NK-92 treated with Interleukin-12 subunit alpha and Interleukin-12 subunit beta, amount 100 ng/mL, for 24 hours (cell line): ENCODE results near the gene RBMX.
"Not testable (repeated sequence)": the region's sequence is repeated elsewhere in the genome, so short reads cannot be mapped to it uniquely, and the experiment has no call there.

Experiments used
- DNase-seq: peaks from one replicate; lab custom pipeline; 2025; lab: John Stamatoyannopoulos, UW

Gene RBMX

DNA sequence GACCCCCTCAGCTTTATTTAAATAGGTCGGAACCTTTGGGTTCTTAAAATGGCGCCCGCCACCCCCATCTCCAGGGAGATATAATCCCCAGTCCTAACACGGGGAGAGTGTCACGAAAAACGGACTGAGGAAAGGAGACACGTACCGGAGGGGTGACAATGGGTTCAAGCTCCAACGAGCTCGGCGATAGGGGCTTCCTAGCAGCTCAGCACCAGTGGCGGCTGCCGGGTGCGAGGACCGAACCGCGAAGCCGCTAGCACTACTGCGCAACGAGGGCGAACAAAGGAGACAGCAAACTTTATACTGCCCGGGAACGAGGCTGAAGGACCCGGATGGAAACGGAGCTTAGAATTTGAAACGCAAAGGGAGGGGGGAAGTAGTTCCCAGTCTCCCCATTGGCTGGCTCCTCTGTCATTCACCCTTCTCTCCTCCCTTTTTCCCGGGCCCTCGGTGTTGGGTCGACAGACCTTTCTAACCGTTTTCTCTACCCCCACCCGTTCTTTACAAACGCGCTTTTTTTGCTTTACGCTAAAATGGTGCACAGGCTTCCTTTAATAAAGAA is at the start of gene RBMX:
Gene RBMX (minus strand): TSS at position 274 of the 562 bp plus-strand sequence. CDS start 1,298 bp downstream, outside the sequence.
- peak; percentile 74 for DNase-seq

- not testable (repeated sequence) for DNase-seq
Observed at GRCh38 chrX:136921438-136921837, 40.9 kb upstream of the RBMX start.

GRCh38 chrX:136920001-136920400 is 39.5 kb upstream of the RBMX start:
- no peak for DNase-seq

DNA sequence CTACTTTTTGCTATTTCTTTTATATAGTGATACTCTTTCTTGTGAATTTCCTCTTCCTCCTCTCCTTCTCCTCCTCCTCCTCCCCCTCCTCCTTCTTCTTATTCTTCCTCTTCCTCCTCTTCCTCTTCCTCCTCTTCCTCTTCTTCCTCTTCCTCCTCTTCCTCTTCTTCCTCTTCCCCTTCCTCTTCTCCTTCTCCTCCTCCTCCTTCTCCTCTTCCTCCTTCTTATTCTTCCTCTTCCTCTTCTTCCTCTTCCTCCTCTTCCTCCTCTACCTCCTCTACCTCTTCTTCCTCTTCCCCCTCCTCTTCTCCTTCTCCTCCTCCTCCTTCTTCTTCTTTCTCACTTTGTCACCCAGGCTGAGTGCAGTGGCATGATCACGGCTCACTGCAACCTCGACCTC is 36.3 kb upstream of the RBMX start:
- no peak for DNase-seq

DNA sequence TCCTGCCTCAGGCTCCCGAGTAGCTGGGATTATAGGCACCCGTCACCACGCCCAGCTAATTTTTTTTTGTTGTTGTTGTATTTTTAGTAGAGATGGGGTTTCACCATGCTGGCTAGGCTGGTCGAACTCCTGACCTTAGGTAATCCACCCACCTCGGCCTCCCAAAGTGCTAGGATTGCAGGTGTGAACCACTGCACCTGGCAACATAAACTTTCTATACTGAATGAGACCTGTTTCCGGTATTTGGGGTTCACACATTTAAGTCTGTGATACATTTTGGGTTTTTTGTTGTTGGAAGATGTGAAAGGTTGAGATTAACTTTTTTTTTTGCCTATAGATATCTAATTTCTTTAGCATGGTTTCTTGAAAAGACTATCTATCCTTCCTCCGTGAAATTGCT is 31.1 kb upstream of the RBMX start:
- DNase-seq = peak; percentile 37

GRCh38 chrX:136911253-136911652 is 30.7 kb upstream of the RBMX start:
- DNase-seq = no peak

DNA sequence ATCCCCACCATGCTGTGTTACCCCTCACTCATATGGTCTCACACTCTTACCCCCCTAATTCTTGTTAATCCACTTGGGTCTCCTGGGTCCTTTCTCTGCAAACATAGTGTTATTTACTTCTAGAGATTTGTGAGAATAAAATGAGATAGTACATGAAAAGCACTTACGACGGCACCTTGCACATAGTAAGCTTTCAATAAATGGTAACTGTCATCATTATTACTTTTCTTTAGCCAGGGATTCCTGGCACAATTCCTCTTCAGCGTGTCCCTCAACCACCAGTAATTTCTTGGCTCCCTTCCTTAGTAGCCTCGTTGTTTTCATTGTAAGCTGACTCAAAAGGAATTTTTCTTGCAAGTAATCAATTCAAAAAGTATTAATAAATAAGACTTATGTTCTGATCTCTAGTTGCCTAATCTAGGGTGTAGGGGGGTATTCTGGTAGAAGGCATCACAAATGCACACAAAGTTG is 30.1 kb upstream of the RBMX start:
- no peak for DNase-seq

DNA sequence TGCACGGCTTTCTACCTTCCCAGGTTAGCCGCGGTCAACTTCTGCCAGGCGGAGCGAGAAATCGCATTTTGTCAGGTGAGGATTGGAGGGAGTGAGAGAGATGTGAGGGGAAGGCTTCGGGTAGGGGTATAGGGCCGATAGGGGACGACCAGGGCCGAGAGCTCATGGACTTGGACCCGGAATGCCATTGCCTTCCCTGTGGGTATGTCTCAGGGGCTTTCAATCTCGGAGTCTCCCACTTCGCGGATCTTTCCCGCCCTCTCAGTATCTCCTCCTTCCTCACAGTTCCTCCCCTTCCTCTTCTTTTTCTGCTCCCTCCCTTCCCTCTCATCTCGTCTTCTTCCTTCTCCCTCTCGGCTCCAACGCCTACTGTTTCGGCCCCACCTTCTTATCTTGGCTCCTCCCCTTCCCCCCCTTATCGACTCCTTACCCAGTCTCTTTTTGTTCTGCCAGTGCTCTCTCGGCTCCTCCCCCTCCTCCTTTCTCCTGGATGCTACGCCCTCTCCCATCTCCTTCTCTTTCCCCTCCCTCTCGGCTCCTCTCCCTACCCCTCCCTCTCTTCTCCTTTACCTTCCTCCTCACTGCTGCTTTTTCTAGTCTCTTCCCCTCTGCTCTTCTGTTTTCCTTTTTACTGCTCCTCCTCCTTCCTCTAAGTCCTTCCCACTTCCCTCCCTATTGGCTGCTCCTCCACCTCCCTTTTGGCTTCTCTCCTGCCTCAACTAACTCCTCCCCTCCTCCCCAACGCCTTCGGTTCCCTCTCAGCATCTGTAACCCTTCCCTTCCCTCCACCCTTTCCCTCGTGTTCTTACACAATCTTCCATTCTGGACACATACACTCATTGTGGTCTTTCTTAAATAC is 29.4 kb upstream of the RBMX start:
- DNase-seq = peak; percentile 41

GRCh38 chrX:136909119-136909705 is 28.7 kb upstream of the RBMX start:
- peak; percentile 61 for DNase-seq

GRCh38 chrX:136907621-136908020 is 27.1 kb upstream of the RBMX start:
- DNase-seq = no peak

DNA sequence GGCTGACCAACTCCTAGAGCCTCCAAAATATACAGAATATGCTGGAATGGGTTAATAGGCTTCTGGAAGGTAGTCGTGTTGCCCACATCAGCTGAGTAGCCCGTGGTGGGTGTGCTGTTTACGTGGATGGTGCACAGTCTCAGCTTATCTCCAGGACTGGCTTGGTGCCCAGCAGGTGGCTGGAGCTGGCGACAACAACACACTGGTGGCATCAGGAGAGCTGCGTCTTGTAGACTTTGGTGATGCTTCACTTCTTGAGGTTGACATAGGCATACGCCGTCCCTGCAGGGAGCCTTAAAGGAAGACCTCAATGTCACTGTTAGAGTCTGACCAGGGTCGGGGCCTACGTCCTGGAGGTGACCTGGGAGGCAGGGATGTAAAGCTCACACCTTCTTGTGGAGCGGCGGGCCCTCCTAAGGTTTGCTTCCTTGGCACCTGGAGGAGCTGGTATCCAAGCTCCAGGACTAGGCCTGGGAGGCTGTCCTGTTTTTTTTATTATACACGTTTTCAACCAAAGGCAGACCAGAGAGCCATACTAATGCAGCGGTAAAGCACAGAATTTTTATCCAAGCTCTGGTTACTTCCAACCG is 26.5 kb upstream of the RBMX start:
- no peak for DNase-seq

GRCh38 chrX:136904067-136904466 is 23.5 kb upstream of the RBMX start:
- not testable (repeated sequence) for DNase-seq

DNA sequence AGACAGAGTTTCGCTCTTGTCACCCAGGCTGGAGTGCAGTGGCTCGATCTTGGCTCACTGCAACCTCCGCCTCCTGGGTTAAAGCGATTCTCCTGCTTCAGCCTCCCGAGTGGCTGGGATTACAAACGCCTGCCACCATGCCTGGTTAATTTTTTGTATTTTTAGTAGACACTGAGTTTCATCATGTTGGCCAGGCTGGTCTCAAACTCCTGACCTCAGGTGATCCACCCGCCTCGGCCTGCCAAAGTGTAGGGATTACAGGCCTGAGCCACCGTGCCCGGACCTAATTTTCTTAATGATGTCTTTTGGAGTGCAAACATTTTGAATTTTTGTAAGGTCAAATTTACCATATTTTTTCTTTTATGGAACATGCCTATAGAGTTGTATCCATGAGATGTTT is 19.5 kb upstream of the RBMX start:
- not testable (repeated sequence) for DNase-seq

DNA sequence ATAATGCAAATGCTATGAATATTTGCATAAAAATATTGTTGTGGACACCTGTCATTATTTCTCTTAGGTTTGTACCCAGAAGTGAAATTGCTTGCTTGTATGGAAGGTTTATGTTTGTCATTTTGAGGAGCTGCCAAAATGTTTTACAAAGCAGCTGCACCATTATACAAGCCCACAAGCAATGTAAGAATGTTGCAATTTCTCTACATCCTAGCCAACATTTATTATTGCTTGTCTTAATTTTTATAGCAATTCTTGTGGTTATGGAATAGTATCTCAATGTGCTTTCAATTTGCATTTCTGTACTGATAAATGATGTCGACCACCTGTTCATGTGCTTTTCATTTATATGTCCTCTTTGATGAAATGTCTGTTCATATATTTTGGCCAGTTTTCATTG is 18.7 kb upstream of the RBMX start:
- no peak for DNase-seq

- DNase-seq = not testable (repeated sequence)
Observed at GRCh38 chrX:136898752-136899151, 18.2 kb upstream of the RBMX start.

DNA sequence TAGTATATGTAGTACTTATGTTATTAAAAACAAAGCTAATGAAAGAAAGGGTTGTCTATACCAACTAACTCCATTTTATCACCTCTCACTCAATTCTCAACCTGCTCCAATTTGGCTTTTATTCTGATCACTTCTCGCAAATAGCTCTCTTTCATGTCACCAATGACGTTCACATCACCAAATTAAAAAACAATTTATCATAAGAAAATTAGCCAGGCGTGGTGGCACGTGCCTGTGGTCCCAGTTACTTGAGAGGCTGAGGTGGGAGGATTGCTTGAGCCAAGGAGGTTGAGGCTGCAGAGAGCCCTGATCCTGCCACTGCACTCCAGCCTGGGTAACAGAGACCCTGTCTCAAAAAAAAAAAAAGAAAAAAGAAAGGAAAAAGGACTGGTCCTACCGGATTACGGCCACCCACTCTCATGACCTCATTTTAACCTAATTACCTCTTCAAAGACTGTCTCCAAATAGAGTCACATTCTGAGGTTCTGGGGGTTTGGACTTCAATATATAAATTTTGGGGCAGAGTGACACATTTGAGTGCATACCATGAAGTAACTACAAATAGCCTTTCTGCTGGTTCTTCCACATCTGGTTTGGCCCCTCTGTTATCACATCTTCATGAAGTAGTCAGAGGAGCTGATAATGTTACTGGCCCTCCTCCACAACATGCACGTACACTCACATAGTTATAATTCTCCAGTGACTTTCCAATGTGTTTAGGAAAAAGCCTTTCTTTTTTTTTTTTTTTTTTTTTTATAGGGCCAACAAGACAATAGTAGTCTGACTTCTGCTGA is 15.8 kb upstream of the RBMX start:
- DNase-seq = no peak

DNA sequence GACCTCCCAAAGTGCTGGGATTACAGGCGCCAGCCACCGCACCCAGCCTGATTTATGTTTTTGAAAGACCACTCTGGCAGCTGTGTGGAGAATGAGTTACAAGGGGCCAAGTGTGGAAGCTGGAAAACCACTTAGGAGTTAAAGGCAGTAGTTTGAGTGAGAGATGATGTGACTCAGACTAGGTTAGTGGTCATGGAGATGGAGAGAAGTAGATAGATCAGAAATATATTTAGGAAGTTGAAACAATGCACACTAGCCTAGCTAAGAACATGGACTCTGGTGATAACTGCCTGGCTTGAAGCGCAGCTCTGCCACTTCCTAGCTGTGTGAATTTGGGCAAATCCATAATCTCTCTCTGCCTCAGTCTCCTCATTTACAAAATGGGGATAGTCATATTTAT is 11.9 kb upstream of the RBMX start:
- DNase-seq = no peak

GRCh38 chrX:136890596-136890995 is 10.1 kb upstream of the RBMX start:
- DNase-seq = not testable (repeated sequence)

DNA sequence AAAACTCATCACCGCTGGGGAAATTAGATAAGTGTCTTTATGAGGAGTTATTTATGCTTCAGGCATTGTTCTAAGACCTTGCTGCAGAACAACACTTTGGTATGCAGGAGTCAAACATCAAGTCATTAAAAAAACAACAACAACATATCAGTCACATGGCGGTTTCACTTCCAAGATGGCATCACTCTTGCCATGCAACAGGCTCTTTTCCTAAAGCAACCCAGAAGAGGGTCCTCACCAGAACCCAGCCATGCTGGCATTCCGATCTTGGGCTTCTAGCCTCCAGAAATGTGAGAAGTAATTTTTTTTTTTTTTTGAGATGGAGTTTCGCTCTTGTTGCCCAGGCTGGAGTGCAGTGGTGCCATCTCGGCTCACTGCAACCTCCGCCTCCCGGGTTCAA is 8.7 kb upstream of the RBMX start:
- no peak for DNase-seq

DNA sequence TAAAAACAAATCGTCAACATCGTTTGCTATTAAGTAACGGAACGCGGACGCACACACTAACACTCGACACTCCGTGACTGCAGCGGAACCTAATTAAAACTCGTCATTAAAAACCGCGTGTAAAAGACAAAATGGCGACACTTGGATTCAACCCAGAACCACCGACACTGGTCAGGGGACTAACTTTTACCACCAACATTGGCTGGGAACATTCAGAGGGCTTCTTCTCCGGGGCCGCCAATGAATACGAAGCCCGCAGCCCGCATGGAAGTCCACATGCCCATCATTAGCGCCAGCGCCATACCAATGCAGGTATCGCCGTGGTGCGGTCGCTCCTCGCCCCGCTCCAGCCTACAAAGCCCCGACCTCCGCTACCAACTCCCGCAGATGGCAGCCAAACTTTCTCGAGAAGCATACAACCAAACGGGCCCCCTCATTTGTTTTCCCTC is 498 bp downstream of the RBMX start:
- DNase-seq = peak; percentile 5

- no peak for DNase-seq
Observed at GRCh38 chrX:136879001-136879687, 1.4 kb downstream of the RBMX start.
